Amygdala (tissue), 56 donors: ENCODE measurements around the gene VSIG8.

Source experiments
- DNase-seq, 56 donors: peaks; one replicate each; lab custom pipeline; 2025; lab: John Stamatoyannopoulos, UW

Gene VSIG8

GRCh38 chr1:159832309-159832708 is 30.1 kb downstream of the VSIG8 start:
- DNase-seq, result no peak

- DNase-seq, result peak in 2 of 56 donors; percentile 4 to 14
Measured at GRCh38 chr1:159831412-159832141, 30.9 kb downstream of the VSIG8 start.

GRCh38 chr1:159830722-159831121 is 31.7 kb downstream of the VSIG8 start:
- DNase-seq, result no peak

GRCh38 chr1:159829822-159830465 is 32.5 kb downstream of the VSIG8 start:
- DNase-seq, result no peak

- peak in 20 of 56 donors; percentile 3 to 37 (median 17) for DNase-seq
Measured at GRCh38 chr1:159829273-159829634, 33.2 kb downstream of the VSIG8 start.

GRCh38 chr1:159828581-159829272 is 33.7 kb downstream of the VSIG8 start:
- DNase-seq, result peak in 1 of 56 donors; percentile 26

GRCh38 chr1:159828176-159828575 is 34.3 kb downstream of the VSIG8 start:
- no peak for DNase-seq

GRCh38 chr1:159827549-159827948 is 34.9 kb downstream of the VSIG8 start:
- DNase-seq, result no peak

- DNase-seq, result no peak
Measured at GRCh38 chr1:159827102-159827490, 35.4 kb downstream of the VSIG8 start.

GRCh38 chr1:159826441-159827101 is 35.9 kb downstream of the VSIG8 start, which contains the start of gene SLAMF8:
Gene SLAMF8, plus strand, starts transcription at chr1:159826873. Its CDS starts 26 bp downstream, at chr1:159826899.
- DNase-seq, result peak in 9 of 56 donors; percentile 1 to 34 (median 15)

- no peak for DNase-seq
Measured at GRCh38 chr1:159825564-159825963, 36.9 kb downstream of the VSIG8 start.

GRCh38 chr1:159823406-159823805 is 39.1 kb downstream of the VSIG8 start:
- no peak for DNase-seq

- DNase-seq, result peak in 7 of 56 donors; percentile 5 to 50 (median 27)
Measured at GRCh38 chr1:159821171-159821867, 41.1 kb downstream of the VSIG8 start.

- no peak for DNase-seq
Measured at GRCh38 chr1:159817276-159818041, 45.0 kb downstream of the VSIG8 start.

- no peak for DNase-seq
Measured at GRCh38 chr1:159815926-159816325, 46.5 kb downstream of the VSIG8 start.

GRCh38 chr1:159804924-159805323 is 57.5 kb downstream of the VSIG8 start:
- no peak for DNase-seq
